Measurements from ENCODE around the gene SORCS3. TPM values are rescaled to one million over a fixed set of nuclear protein-coding genes. Genes with fewer than 3 reads are reported as not detected.

SORCS3 gene
- total RNA-seq, 1 donor from 2014 or later, result 0.26 TPM

- Histone ChIP-seq H3K27me3 (no peaks in the 10 kb centered on the region), H3K4me1 (no peaks in the 10 kb centered on the region), H4K20me1 (ENCODE audit: low read depth) (no peaks in the 10 kb centered on the region), H3K4me3 (no peak overlapping the region), H3F3A (ENCODE audit: low read depth) (no peaks in the 10 kb centered on the region), H3K27ac (no peak overlapping the region), H2AFZ (replicated peaks) (no peak overlapping the region), H3K4me2 (no peak overlapping the region), H3K79me2 (ENCODE audit: low read depth) (no peaks in the 10 kb centered on the region), H3K9me3 (ENCODE audit: low read depth) (no peaks in the 10 kb centered on the region), H3K9ac (no peak overlapping the region), H3K36me3 (no peaks in the 10 kb centered on the region)
- Mint-ChIP-seq H3K27ac (no peak overlapping the region), H3K9me3 (no peaks in the 10 kb centered on the region), H3K27me3 (ENCODE audit: insufficient read depth, low read depth) (no peaks in the 10 kb centered on the region), H3K4me1 (peaks cover 7% of the 10 kb centered on the region), H3K4me3 (no peak overlapping the region), H3K36me3 (no peaks in the 10 kb centered on the region)
- peak; percentile 80 for DNase-seq (ENCODE audit: low spot score)
- TF ChIP-seq EZH2 (IDR thresholded peaks at IDR 0.05) (no peak), EZH2phosphoT487 (IDR thresholded peaks at IDR 0.05) (no peak), CTCF (IDR thresholded peaks at IDR 0.05) (peak; percentile 93)
Measured at GRCh38 chr10:105063796-105064195, 422.7 kb downstream of the SORCS3 start.

DNA sequence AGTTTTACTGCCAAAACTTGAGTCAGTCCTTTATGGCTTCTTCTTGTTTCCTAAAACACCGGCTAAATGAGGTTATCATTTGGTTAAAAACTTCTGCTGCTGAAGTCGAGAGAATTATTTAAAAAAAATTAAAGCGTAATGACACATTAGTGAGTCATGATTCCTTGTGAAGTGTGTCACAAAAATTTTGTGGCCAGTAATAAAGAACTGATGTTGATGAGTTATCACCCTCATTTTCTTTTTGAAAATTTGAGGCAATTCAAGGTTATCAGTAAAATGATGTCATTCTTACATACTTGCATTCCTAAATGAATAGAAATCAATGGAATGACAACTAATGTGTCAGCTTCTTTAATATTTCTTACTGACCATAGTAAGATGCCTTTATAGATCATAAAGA lies 427.4 kb downstream of the SORCS3 start:
- no peaks in the 10 kb centered on the region for H3K4me1 ChIP-seq
- H3K9ac ChIP-seq, result no peak overlapping the region
- H3K36me3 Mint-ChIP-seq, result no peaks in the 10 kb centered on the region
- no peaks in the 10 kb centered on the region for H3K27me3 ChIP-seq
- no peaks in the 10 kb centered on the region for H3K79me2 ChIP-seq (ENCODE audit: low read depth)
- H3K4me3 ChIP-seq, result no peak overlapping the region
- no peak overlapping the region for H2AFZ ChIP-seq (replicated peaks)
- no peaks in the 10 kb centered on the region for H3K9me3 ChIP-seq (ENCODE audit: low read depth)
- H3K9me3 Mint-ChIP-seq, result no peaks in the 10 kb centered on the region
- no peak overlapping the region for H3K27ac ChIP-seq
- peaks cover 10% of the 10 kb centered on the region for H3K4me1 Mint-ChIP-seq
- no peak overlapping the region for H3K4me3 Mint-ChIP-seq
- H4K20me1 ChIP-seq (ENCODE audit: low read depth), result no peaks in the 10 kb centered on the region
- H3K36me3 ChIP-seq, result no peaks in the 10 kb centered on the region
- H3F3A ChIP-seq (ENCODE audit: low read depth), result no peaks in the 10 kb centered on the region
- TF ChIP-seq EZH2phosphoT487 (IDR thresholded peaks at IDR 0.05) (no peak), EZH2 (IDR thresholded peaks at IDR 0.05) (no peak), CTCF (IDR thresholded peaks at IDR 0.05) (no peak)
- DNase-seq (ENCODE audit: low spot score), result no peak
- H3K27me3 Mint-ChIP-seq (ENCODE audit: insufficient read depth, low read depth), result no peaks in the 10 kb centered on the region
- no peak overlapping the region for H3K4me2 ChIP-seq
- H3K27ac Mint-ChIP-seq, result no peak overlapping the region

DNA sequence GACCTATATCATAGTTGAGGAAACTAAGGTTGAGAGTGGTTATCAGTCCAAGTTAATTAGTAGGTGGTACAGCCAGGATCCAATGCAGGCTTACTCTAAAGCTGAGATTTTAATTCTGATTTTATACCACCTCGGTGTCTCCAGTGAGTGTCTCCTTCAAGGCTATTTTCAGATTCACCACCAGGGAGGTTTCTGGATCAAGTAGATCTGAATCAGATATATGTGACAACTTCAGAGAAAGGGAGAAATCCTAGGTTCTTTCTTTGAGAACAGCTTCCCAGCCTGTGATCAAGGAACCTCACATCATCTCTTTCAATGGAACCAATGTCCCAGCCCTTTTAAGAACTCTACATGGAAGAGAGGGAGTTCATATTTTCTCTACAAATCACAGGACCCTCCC lies 429.2 kb downstream of the SORCS3 start:
- Histone ChIP-seq H3K4me2 (no peak overlapping the region), H3K9me3 (ENCODE audit: low read depth) (no peaks in the 10 kb centered on the region), H3K9ac (no peak overlapping the region), H4K20me1 (ENCODE audit: low read depth) (no peaks in the 10 kb centered on the region), H3F3A (ENCODE audit: low read depth) (no peaks in the 10 kb centered on the region), H3K4me1 (no peaks in the 10 kb centered on the region), H3K27me3 (no peaks in the 10 kb centered on the region), H3K4me3 (no peak overlapping the region), H3K36me3 (no peaks in the 10 kb centered on the region), H2AFZ (replicated peaks) (no peak overlapping the region), H3K79me2 (ENCODE audit: low read depth) (no peaks in the 10 kb centered on the region), H3K27ac (no peak overlapping the region)
- H3K4me1 Mint-ChIP-seq, result peaks cover 3% of the 10 kb centered on the region
- DNase-seq (ENCODE audit: low spot score), result no peak
- H3K9me3 Mint-ChIP-seq, result no peaks in the 10 kb centered on the region
- peaks cover 2% of the 10 kb centered on the region for H3K27me3 Mint-ChIP-seq (ENCODE audit: insufficient read depth, low read depth)
- no peaks in the 10 kb centered on the region for H3K36me3 Mint-ChIP-seq
- no peak for TF ChIP-seq CTCF (IDR thresholded peaks at IDR 0.05)
- no peak for TF ChIP-seq EZH2 (IDR thresholded peaks at IDR 0.05)
- no peak for TF ChIP-seq EZH2phosphoT487 (IDR thresholded peaks at IDR 0.05)
- no peak overlapping the region for H3K4me3 Mint-ChIP-seq
- no peak overlapping the region for H3K27ac Mint-ChIP-seq

Measured in neural progenitor cell (in vitro differentiated cells).